SK-N-SH (cell line): ENCODE data around the gene DDAH2. TPM values are rescaled to one million over a fixed set of nuclear protein-coding genes. Genes with fewer than 3 reads are reported as not detected.

Source experiments
- CTCF ChIA-PET: fragments of 300-600, 350-600 bp; formaldehyde crosslinking; extraction: SDS; loops from one replicate; lab custom pipeline; 2021; lab: Yijun Ruan, JAX
- POLR2A ChIA-PET: fragments of 350-600 bp; sonication (Branson Sonifier 250); formaldehyde crosslinking; extraction: SDS; loops from one replicate; lab custom pipeline; 2020; ENCODE audit warnings: antibody characterized with exemption, inconsistent platforms; lab: Yijun Ruan, JAX
- DNase-seq: peaks from one replicate; pipeline ENCODE4 v3.0.0; 2012
- H2AFZ ChIP-seq: fragments of 200-600 bp; sonication (generic); 2 replicates; pipeline ENCODE4 v1.8.1; 2016; ENCODE audit warnings: antibody characterized with exemption, mild to moderate bottlenecking, low read depth
- H3F3A ChIP-seq: fragments of 200-600 bp; sonication (generic); replicated peaks from 2 replicates; pipeline ENCODE3; 2016; ENCODE audit warnings: antibody characterized with exemption, mild to moderate bottlenecking; ENCODE audit not compliant: insufficient read depth
- H3K27ac ChIP-seq, 2 experiments: fragments of 200-500 bp in 1 of 2; fragments of 200-600 bp in 1 of 2; sonication (Bioruptor generic) in 1 of 2; sonication (generic), shearing (Covaris generic) in 1 of 2; 2 replicates each; pipeline versions ENCODE4 v1.5.1 to v1.6.1; 2014 to 2016; ENCODE audit warnings: low read depth in 2 of 2, inconsistent platforms in 1 of 2, low read length in 1 of 2, mild to moderate bottlenecking in 1 of 2, mixed read lengths in 1 of 2
- H3K27me3 ChIP-seq: fragments of 200-600 bp; sonication (generic), shearing (Covaris generic); 2 replicates; pipeline ENCODE4 v1.6.1; 2016; ENCODE audit warnings: mixed run types; ENCODE audit not compliant: insufficient read depth
- H3K36me3 ChIP-seq, 2 experiments: fragments of 200-500 bp in 1 of 2; fragments of 200-600 bp in 1 of 2; sonication (Bioruptor generic) in 1 of 2; sonication (generic) in 1 of 2; replicated peaks in 1 of 2; 2 replicates each; pipeline versions ENCODE3 to v1.5.1; 2014 to 2016; ENCODE audit warnings: low read length in 1 of 2, mild to moderate bottlenecking in 1 of 2; ENCODE audit not compliant: insufficient read depth in 2 of 2, control insufficient read depth in 1 of 2
- H3K4me1 ChIP-seq, 2 experiments: fragments of 200-500 bp in 1 of 2; fragments of 200-600 bp in 1 of 2; sonication (Bioruptor generic) in 1 of 2; sonication (generic), shearing (Covaris generic) in 1 of 2; 2 replicates each; pipeline versions ENCODE4 v1.5.1 to v1.6.1; 2014 to 2016; ENCODE audit warnings: low read depth in 1 of 2, low read length in 1 of 2, mixed run types in 1 of 2; ENCODE audit not compliant: insufficient read depth in 2 of 2, control insufficient read depth in 1 of 2
- H3K4me2 ChIP-seq: fragments of 200-600 bp; sonication (generic), shearing (Covaris generic); 2 replicates; pipeline ENCODE4 v1.6.1; 2017; ENCODE audit warnings: mixed run types
- H3K4me3 ChIP-seq, 2 experiments: fragments of 200-500 bp in 1 of 2; fragments of 200-600 bp in 1 of 2; sonication (Bioruptor generic) in 1 of 2; sonication (generic), shearing (Covaris generic) in 1 of 2; 2 replicates each; pipeline versions ENCODE4 v1.5.1 to v1.8.1; 2014 to 2016; ENCODE audit warnings: low read depth in 2 of 2, inconsistent platforms in 1 of 2, low read length in 1 of 2, mild to moderate bottlenecking in 1 of 2, mixed read lengths in 1 of 2, moderate library complexity in 1 of 2
- H3K79me2 ChIP-seq: fragments of 200-600 bp; sonication (generic); 2 replicates; pipeline ENCODE4 v1.8.1; 2017; ENCODE audit warnings: mild to moderate bottlenecking; ENCODE audit not compliant: insufficient read depth
- H3K9ac ChIP-seq: fragments of 200-600 bp; sonication (generic); 2 replicates; pipeline ENCODE4 v1.6.1; 2017; ENCODE audit warnings: mixed run types
- H3K9me2 ChIP-seq: fragments of 200-600 bp; sonication (generic); 2 replicates; pipeline ENCODE4 v1.6.1; 2017; ENCODE audit warnings: mixed run types
- H3K9me3 ChIP-seq: fragments of 200-600 bp; sonication (generic); 2 replicates; pipeline ENCODE4 v1.6.1; 2017; ENCODE audit warnings: mixed run types, mild to moderate bottlenecking, moderate library complexity
- H4K20me1 ChIP-seq: fragments of 200-600 bp; sonication (generic); 2 replicates; pipeline ENCODE4 v1.6.1; 2017; ENCODE audit warnings: mild to moderate bottlenecking, mixed run types; ENCODE audit not compliant: insufficient read depth
- CHD2 ChIP-seq: fragments of 150-350 bp; IDR thresholded peaks from 2 replicates; pipeline ENCODE4 v1.6.1; 2018; ENCODE audit warnings: low read length; ENCODE audit not compliant: partially characterized antibody
- ELF1 ChIP-seq: IDR thresholded peaks from 2 replicates; pipeline ENCODE4 v1.4.0; 2012
- FOSL2 ChIP-seq: IDR thresholded peaks from 2 replicates; pipeline ENCODE4 v1.4.0; 2012; ENCODE audit warnings: low read depth, mild to moderate bottlenecking, moderate library complexity, borderline replicate concordance
- FOXJ3 ChIP-seq: sonication (generic); formaldehyde crosslinking; IDR thresholded peaks from 2 replicates; pipeline ENCODE4 v1.5.1; 2020; ENCODE audit warnings: mild to moderate bottlenecking, missing genetic modification reagents
- FOXM1 ChIP-seq: IDR thresholded peaks from 2 replicates; pipeline ENCODE4 v1.4.0; 2012; ENCODE audit warnings: low read depth, mild to moderate bottlenecking
- GABPA ChIP-seq: IDR thresholded peaks from 2 replicates; pipeline ENCODE4 v1.4.0; 2012; ENCODE audit warnings: low read depth, mild to moderate bottlenecking
- JUND ChIP-seq: IDR thresholded peaks from 2 replicates; pipeline ENCODE4 v1.4.0; 2012
- NFIC ChIP-seq: IDR thresholded peaks from 2 replicates; pipeline ENCODE4 v1.4.0; 2012; ENCODE audit warnings: borderline replicate concordance
- NRF1 ChIP-seq: IDR thresholded peaks from 2 replicates; pipeline ENCODE4 v1.6.1; 2012; ENCODE audit warnings: low read depth, mild to moderate bottlenecking, low read length
- RAD21 ChIP-seq: IDR thresholded peaks from 2 replicates; pipeline ENCODE4 v1.6.1; 2012; ENCODE audit warnings: mild to moderate bottlenecking, low read length
- RCOR1 ChIP-seq: fragments of 150-350 bp; IDR thresholded peaks from 2 replicates; pipeline ENCODE4 v1.6.1; 2017; ENCODE audit warnings: antibody characterized with exemption, low read length
- RFX5 ChIP-seq: IDR thresholded peaks from 2 replicates; pipeline ENCODE4 v1.6.1; 2012; ENCODE audit warnings: mild to moderate bottlenecking, improper control_type of control experiment, low read length
- SMC3 ChIP-seq: IDR thresholded peaks from 2 replicates; pipeline ENCODE4 v1.6.1; 2012; ENCODE audit warnings: low read depth, low read length, improper control_type of control experiment
- TAF1 ChIP-seq: IDR thresholded peaks from 2 replicates; pipeline ENCODE4 v1.6.1; 2012; ENCODE audit warnings: low read depth, mild to moderate bottlenecking, low read length, moderate library complexity, borderline replicate concordance
- YY1 ChIP-seq: IDR thresholded peaks from 2 replicates; pipeline ENCODE4 v1.4.0; 2012; ENCODE audit warnings: low read depth, mild to moderate bottlenecking
- WGBS: methylation state at CpG from one replicate; pipeline ENCODE4 v1.1.6; 2017; ENCODE audit warnings: low lambda C conversion rate; 5-methylcytosine and 5-hydroxymethylcytosine counted together
- polyA plus RNA-seq, 3 experiments: library from polyadenylated mRNA; depleted of rRNA; stranded (reverse); fragments of >200 nt; gene quantifications; 2 replicates each; pipeline ENCODE4 v1.2.3, GENCODE V29; 2012
- TF ChIP-seq, protein P1 (sequence below): IDR thresholded peaks from 2 replicates; pipeline ENCODE4 v1.4.0; 2012; ENCODE audit warnings: low read depth, borderline replicate concordance
- TF ChIP-seq, protein P2 (sequence below): IDR thresholded peaks from 2 replicates; pipeline ENCODE4; 2012

The DDAH2 gene
- polyA plus RNA-seq, 1 of the 3 experiments (the other 2 are of a cell fraction), result 180 TPM

DNA sequence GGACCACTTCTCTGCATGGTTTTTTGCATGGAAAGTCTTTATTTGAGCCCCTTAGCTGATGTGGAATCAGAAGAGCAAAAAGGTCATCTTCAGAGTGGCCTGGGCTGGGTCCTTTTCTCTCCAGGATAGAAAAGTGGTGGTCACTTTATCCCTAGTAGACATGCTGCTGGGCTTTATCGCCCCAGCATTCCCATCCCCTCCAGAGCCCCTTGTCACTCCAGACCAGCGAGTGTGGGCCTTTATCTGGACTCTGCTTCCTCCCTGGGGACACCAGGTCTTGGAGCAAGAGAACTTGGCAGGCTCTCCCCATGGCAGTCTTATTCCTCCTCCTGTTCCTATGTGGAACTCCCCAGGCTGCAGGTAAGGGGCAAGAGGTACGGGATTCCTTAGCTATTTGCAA, 22.5 kb downstream of the DDAH2 start, which contains the start of gene LY6G6F:
TSS of gene LY6G6F (plus strand) at position 268 of the 400 bp plus-strand sequence. CDS start at position 309, 41 bp downstream.
- no peak within 1 kb of the TSS for H3K9ac ChIP-seq
- no peaks in the 10 kb centered on the region for H3K9me2 ChIP-seq
- peaks cover 12% of the 10 kb centered on the region for H3F3A ChIP-seq
- no peak within 1 kb of the TSS for H3K27ac ChIP-seq
- peaks cover 12% of the 10 kb centered on the region for H3K79me2 ChIP-seq
- H3K36me3 ChIP-seq, result no peaks in the 10 kb centered on the region
- H3K4me3 ChIP-seq, result no peak within 1 kb of the TSS
- WGBS, result 75% methylated on average over 1 of the region's 3 CpGs
- TF ChIP-seq, protein P1, sequence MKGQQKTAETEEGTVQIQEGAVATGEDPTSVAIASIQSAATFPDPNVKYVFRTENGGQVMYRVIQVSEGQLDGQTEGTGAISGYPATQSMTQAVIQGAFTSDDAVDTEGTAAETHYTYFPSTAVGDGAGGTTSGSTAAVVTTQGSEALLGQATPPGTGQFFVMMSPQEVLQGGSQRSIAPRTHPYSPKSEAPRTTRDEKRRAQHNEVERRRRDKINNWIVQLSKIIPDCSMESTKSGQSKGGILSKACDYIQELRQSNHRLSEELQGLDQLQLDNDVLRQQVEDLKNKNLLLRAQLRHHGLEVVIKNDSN, result no peak
- TF ChIP-seq GABPA (no peak), CHD2 (no peak), YY1 (no peak), RAD21 (no peak), FOSL2 (no peak), FOXM1 (no peak), NRF1 (no peak), RCOR1 (no peak)
- TF ChIP-seq, protein P2, sequence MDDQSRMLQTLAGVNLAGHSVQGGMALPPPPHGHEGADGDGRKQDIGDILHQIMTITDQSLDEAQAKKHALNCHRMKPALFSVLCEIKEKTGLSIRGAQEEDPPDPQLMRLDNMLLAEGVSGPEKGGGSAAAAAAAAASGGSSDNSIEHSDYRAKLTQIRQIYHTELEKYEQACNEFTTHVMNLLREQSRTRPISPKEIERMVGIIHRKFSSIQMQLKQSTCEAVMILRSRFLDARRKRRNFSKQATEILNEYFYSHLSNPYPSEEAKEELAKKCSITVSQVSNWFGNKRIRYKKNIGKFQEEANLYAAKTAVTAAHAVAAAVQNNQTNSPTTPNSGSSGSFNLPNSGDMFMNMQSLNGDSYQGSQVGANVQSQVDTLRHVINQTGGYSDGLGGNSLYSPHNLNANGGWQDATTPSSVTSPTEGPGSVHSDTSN, result no peak
- TF ChIP-seq, all 33 proteins: peak for 0
- Histone ChIP-seq H2AFZ (no peak within 1 kb of the TSS), H3K4me1 (peaks cover 0 to 6% of the 10 kb centered on the region in 2 experiments; a peak in 2 of 4 replicates), H3K9me3 (no peaks in the 10 kb centered on the region), H4K20me1 (no peaks in the 10 kb centered on the region), H3K27me3 (no peaks in the 10 kb centered on the region), H3K4me2 (no peak within 1 kb of the TSS)
- ChIA-PET POLR2A (interaction anchor here (0.5 kb wide), 1 partner anchor 84 kb away, joined by 5 read pairs; no protein-coding TSS in a partner anchor), CTCF (interaction anchor here (1.2 kb wide), 1 partner anchor 23 kb away, joined by 3 read pairs; no protein-coding TSS in a partner anchor)
- no peak for DNase-seq

DNA sequence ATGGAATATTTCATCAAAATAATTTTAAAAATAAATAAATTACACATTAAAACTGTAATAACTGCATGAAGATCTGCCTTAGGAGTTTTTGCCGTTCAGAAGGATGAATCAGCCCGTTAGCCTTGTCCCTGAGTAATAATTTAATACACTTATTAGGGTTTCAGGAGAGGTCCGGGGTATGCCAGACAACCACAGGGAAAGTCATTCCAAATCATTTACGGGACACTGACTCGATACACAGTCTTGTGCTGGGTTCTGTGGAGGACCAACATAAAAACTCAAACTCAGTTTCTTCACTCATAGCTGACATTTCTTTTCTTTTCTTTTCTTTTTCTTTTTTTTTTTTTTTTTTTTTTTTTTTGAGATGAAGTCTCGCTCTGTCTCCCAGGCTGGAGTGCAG, 23.2 kb downstream of the DDAH2 start:
- Histone ChIP-seq H3K4me1 (peaks cover 0 to 13% of the 10 kb centered on the region in 2 experiments; a peak in 2 of 4 replicates), H2AFZ (no peak overlapping the region), H4K20me1 (no peaks in the 10 kb centered on the region), H3K27me3 (no peaks in the 10 kb centered on the region), H3K9me2 (no peaks in the 10 kb centered on the region), H3K9ac (no peak overlapping the region), H3K9me3 (no peaks in the 10 kb centered on the region), H3K4me3 (no peak overlapping the region), H3F3A (peaks cover 12% of the 10 kb centered on the region), H3K27ac (no peak overlapping the region), H3K36me3 (no peaks in the 10 kb centered on the region), H3K4me2 (no peak overlapping the region), H3K79me2 (peaks cover 19% of the 10 kb centered on the region)
- ChIA-PET CTCF (interaction anchor here (1.2 kb wide), 1 partner anchor 24 kb away, joined by 3 read pairs; no protein-coding TSS in a partner anchor), POLR2A (interaction anchor here (0.5 kb wide), 1 partner anchor 85 kb away, joined by 5 read pairs; no protein-coding TSS in a partner anchor)
- WGBS, result 57% methylated on average over 6 of the region's 6 CpGs
- TF ChIP-seq FOXJ3 (CRISPR knock-in tag) (no peak), CHD2 (no peak), JUND (no peak), RFX5 (no peak), TAF1 (no peak), ELF1 (no peak), SMC3 (no peak), NFIC (no peak), YY1 (no peak)
- TF ChIP-seq, protein P2, result no peak
- DNase-seq, result no peak
